Ectodermal cell (in vitro differentiated cells): ENCODE results near the gene CDR2L.
"Not testable (repeated sequence)": the region's sequence is repeated elsewhere in the genome, so short reads cannot be mapped to it uniquely, and the experiment has no call there.

ENCODE experiments used
- H3K27ac ChIP-seq: 2 replicates; pipeline ENCODE4 v1.7.0; 2013; ENCODE audit warnings: mild to moderate bottlenecking, low read depth, low read length; ENCODE audit not compliant: insufficient read depth, poor library complexity, severe bottlenecking
- H3K27me3 ChIP-seq: 2 replicates; pipeline ENCODE4 v1.7.0; 2013; ENCODE audit warnings: mild to moderate bottlenecking, low read length; ENCODE audit not compliant: insufficient read depth, control insufficient read depth, poor library complexity, severe bottlenecking
- H3K36me3 ChIP-seq: one replicate; pipeline ENCODE4 v1.7.0; 2013; ENCODE audit warnings: low read length; ENCODE audit not compliant: control insufficient read depth, insufficient read depth
- H3K4me1 ChIP-seq: one replicate; pipeline ENCODE4 v1.7.0; 2013; ENCODE audit warnings: low read length; ENCODE audit not compliant: control insufficient read depth, insufficient read depth
- H3K4me3 ChIP-seq: 2 replicates; pipeline ENCODE4 v1.7.0; 2013; ENCODE audit warnings: low read depth, low read length, control low read depth; ENCODE audit not compliant: insufficient read depth
- H3K9me3 ChIP-seq: 2 replicates; pipeline ENCODE4 v1.7.0; 2013; ENCODE audit warnings: mild to moderate bottlenecking, low read length, moderate library complexity; ENCODE audit not compliant: control insufficient read depth
- WGBS, 2 experiments: methylation state at CpG; one replicate each; pipeline ENCODE4 v1.1.7; 2013; ENCODE audit warnings: missing lambda C conversion rate in 2 of 2; 5-methylcytosine and 5-hydroxymethylcytosine counted together

CDR2L gene

DNA sequence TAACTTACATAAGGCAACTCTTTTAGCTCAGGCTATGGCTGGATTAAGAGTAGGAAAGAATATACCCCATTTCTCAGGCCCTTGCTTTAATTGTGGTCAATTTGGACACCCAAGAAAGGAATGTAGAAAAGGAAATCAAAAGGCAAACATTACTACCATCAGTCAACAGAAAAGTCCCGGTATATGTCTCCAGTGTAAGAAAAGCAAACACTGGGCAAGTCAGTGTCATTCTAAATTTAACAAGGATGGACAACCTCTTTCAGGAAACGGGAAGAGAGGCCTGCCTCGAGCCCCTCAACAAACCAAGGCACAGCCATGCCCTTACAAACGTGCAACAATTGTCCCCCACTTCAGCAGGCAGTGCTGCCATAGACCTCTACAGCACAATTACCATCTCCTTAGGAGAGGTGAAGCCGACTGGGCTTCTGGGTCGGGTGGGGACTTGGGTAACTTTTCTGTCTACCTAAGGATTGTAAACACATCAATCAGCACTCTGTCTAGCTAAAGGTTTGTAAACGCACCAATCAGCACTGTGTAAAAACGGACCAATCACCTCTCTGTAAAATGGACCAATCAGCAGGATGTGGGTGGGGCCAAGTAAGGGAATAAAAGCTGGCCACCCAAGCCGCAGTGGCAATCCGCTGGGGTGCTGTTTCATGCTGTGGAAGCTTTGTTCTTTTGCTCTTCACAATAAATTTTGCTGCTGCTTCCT lies 37.4 kb downstream of the CDR2L start:
- no peak overlapping the region for H3K4me3 ChIP-seq
- 94 to 96% methylated on average over 10 of the region's 10 CpGs for WGBS, 2 experiments
- H3K9me3 ChIP-seq = no peaks in the 10 kb centered on the region
- H3K27me3 ChIP-seq = no peaks in the 10 kb centered on the region
- no peaks in the 10 kb centered on the region for H3K4me1 ChIP-seq
- no peak overlapping the region for H3K27ac ChIP-seq
- H3K36me3 ChIP-seq = peaks cover 10% of the 10 kb centered on the region

GRCh38 chr17:75025398-75025734 lies 37.9 kb downstream of the CDR2L start:
- H3K4me1 ChIP-seq, H3K27me3 ChIP-seq, H3K36me3 ChIP-seq, H3K27ac ChIP-seq, H3K4me3 ChIP-seq, H3K9me3 ChIP-seq: not testable (repeated sequence)
- 96 to 97% methylated on average over 9 of the region's 9 CpGs for WGBS, 2 experiments

DNA sequence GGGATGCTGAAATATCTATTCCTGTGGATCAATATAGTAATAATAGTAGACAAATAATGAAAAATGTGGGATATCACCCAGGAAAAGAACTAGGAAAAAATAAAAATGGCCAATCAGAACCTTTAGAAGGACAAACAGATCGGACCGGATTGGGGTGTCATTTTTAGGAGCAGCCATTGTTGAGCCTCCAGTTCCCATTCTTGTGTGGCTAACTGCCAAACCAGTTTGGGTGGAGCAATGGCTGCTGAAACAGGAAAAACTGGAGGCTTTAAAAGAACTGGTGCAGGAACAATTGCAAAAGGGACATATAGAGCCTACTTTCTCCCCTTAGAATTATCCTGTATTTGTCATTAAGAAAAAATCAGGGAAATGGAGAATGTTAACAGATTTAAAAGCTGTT lies 39.2 kb downstream of the CDR2L start:
- 88 to 95% methylated on average over 2 of the region's 2 CpGs for WGBS, 2 experiments
- H3K27ac ChIP-seq, H3K9me3 ChIP-seq, H3K36me3 ChIP-seq, H3K27me3 ChIP-seq, H3K4me1 ChIP-seq, H3K4me3 ChIP-seq: not testable (repeated sequence)

DNA sequence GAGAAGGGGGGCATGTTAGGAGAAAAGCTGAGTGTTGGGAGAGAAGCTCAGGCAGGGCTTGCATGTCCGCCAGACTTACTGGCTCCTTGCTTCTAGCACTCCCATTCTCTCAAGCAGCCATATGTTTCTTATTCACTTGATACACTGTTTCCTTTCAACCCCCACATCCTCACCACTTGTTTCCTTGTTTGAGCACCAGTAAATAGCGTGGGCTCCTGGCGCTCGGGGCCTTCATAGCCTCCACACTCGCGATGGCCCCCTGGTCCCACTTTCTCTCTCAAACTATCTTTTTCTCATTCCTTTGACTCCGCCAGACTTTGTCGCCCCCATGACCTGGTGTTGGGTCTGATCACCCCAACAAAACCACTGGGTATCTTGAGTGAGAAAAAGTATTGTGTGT lies 42.7 kb downstream of the CDR2L start:
- WGBS, 2 experiments = 90% methylated on average over 8 of the region's 8 CpGs
- Histone ChIP-seq H3K27me3 (no peaks in the 10 kb centered on the region), H3K4me1 (no peaks in the 10 kb centered on the region)

DNA sequence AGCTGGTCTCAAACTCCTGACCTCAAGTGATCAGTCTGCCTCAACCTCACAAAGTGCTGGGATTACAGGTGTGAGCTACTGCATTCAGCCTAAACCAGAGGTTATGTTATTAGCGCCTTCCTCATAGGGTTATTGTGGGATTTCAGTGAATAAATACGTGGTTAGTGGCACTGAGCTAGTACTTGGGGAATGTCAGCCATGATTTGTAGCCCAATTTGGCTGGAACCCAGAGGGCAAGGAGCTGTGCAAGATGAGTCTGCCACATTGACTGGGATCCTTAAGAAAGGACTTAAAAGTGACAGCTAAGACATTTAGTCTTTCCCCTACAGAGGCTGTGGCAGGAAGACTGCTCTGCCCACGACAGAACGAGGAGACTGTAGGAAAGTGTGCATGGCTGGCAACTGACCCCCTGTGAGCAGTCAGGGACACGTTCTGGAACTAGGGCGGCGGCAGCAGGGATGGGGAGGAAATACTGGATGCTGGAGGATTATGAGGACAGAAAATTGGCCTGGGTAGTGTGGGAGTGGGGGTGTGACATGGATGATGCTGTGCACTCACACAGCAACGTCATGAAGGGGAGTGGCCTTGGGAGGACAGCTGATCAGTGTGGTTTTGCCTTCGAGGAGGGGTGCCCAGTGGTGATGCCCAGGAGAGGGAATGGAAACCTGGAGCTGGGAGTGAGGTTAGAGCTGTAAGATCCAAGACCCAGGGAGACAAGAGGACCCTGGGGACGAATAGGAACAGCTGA lies 44.7 kb downstream of the CDR2L start:
- Histone ChIP-seq H3K27ac (no peak overlapping the region), H3K36me3 (no peaks in the 10 kb centered on the region), H3K4me1 (no peaks in the 10 kb centered on the region), H3K27me3 (no peaks in the 10 kb centered on the region), H3K9me3 (peaks cover 2% of the 10 kb centered on the region), H3K4me3 (no peak overlapping the region)
- WGBS, 2 experiments = 68 to 75% methylated on average over 10 of the region's 10 CpGs

More for the DNA sequence above, 42.7 kb downstream of the CDR2L start:
- H3K9me3 ChIP-seq = peaks cover 2% of the 10 kb centered on the region
- H3K27ac ChIP-seq = no peak overlapping the region
- H3K4me3 ChIP-seq = no peak overlapping the region
- no peaks in the 10 kb centered on the region for H3K36me3 ChIP-seq

GRCh38 chr17:75032720-75033280 lies 45.4 kb downstream of the CDR2L start:
- H3K4me3 ChIP-seq = peak overlapping the region; percentile 100
- peaks cover 2% of the 10 kb centered on the region for H3K9me3 ChIP-seq
- H3K4me1 ChIP-seq = no peaks in the 10 kb centered on the region
- no peak overlapping the region for H3K27ac ChIP-seq
- WGBS, 2 experiments = 50 to 51% methylated on average over 11 to 13 of the region's 13 CpGs
- H3K36me3 ChIP-seq = no peaks in the 10 kb centered on the region
- H3K27me3 ChIP-seq = no peaks in the 10 kb centered on the region

DNA sequence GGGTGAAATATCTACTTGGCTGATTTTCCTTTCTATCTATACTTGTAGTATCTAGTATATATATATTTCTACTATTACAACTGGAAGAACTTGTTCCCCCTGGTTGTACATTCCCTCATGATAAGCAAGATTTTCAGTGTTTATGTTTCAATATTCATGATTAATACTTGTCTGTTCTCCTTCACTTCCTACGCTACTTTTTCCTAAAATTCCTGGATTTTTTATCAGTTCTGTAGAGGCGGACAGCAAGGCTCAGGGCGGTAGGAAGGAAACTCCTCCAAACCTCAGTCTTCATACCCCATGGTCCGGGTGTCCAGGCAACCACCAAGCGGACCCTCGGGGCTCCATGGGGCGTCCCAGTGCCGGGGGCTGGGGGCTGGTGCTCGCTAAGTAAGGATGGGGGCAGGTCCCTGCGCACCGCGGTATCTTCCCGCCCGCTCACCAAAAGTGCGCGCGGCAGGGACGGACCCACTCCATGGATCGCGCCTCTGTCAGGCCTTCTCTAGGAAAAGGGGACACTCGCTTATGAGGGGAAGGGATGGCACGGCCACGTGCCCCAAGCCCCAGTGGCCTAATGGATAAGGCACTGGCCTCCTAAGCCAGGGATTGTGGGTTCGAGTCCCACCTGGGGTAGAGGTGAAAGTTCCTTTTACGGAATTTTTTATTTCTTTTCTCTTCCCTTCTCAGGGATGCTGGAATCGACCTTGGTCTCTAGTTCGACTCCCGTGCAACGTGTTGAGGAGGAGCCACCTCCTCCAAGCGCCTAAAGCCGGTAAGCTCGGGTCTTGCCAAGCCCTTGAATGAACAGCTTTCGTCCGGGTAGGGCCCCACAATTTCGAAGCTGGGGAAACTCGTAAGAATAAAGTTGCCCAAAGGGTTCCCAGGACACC lies 46.2 kb downstream of the CDR2L start:
- peaks cover 2% of the 10 kb centered on the region for H3K9me3 ChIP-seq
- peak overlapping the region; percentile 84 for H3K27ac ChIP-seq
- peaks cover 3% of the 10 kb centered on the region for H3K36me3 ChIP-seq
- H3K4me3 ChIP-seq = peak overlapping the region; percentile 100
- no peaks in the 10 kb centered on the region for H3K4me1 ChIP-seq
- no peaks in the 10 kb centered on the region for H3K27me3 ChIP-seq
- WGBS, 2 experiments = 1% methylated on average over 36 of the region's 36 CpGs

- Histone ChIP-seq H3K9me3 (peaks cover 2% of the 10 kb centered on the region), H3K36me3 (peaks cover 5% of the 10 kb centered on the region), H3K4me1 (no peaks in the 10 kb centered on the region), H3K27me3 (no peaks in the 10 kb centered on the region), H3K27ac (peak overlapping the region; percentile 94), H3K4me3 (peak overlapping the region; percentile 100)
- WGBS, 2 experiments = 1% methylated on average over 43 of the region's 43 CpGs
Observed at GRCh38 chr17:75034236-75034908, 46.9 kb downstream of the CDR2L start.

DNA sequence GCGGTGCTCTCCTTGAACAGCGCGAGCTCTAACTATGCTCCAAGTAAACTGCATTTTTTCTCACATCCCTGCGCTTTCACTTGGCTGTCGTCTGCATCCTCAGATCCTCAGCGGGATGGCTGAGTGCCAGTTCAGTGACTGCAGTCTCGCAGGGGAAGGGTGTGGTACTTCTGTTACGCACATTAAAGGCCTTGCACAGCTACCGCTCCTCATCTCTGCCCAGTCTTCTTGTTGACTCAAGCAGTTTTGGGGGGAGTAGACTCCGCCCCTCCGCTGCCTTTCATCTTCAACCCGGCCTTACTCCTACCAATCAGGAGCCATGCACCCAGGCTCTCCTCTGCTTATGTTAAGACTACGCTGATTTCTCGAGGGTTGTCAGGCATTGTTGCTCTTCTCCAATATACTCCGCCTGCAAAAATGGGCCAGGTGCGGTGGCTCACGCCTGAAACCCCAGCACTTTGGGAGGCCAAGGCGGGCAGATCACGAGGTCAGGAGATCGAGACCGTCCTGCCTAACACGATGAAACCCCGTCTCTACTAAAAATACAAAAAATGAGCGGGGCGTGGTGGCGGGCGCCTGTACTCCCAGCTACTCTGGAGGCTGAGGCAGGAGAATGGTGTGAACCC lies 49.3 kb downstream of the CDR2L start:
- H3K27ac ChIP-seq = no peak overlapping the region

More for the DNA sequence above, 49.3 kb downstream of the CDR2L start:
- H3K9me3 ChIP-seq = no peaks in the 10 kb centered on the region
- H3K4me1 ChIP-seq = no peaks in the 10 kb centered on the region
- WGBS, 2 experiments = 93% methylated on average over 27 of the region's 27 CpGs
- H3K36me3 ChIP-seq = peaks cover 5% of the 10 kb centered on the region
- H3K4me3 ChIP-seq = no peak overlapping the region
- H3K27me3 ChIP-seq = no peaks in the 10 kb centered on the region
